Stomach (tissue), 9 donors: Measurements from ENCODE around the gene STS. TPM values are rescaled to one million over a fixed set of nuclear protein-coding genes. Genes with fewer than 3 reads are reported as not detected.

Source experiments
- DNase-seq, 2 donors: peaks; one replicate each; pipeline versions ENCODE4 v3.0.0 to v3.0.0-alpha.2; 2013 to 2019
- H3K27ac ChIP-seq, 5 donors: fragments of 200-600 bp in 4 of 5; sonication (generic) in 4 of 5; one replicate each; pipeline ENCODE4 v1.5.1; 2013 to 2019; ENCODE audit warnings: mild to moderate bottlenecking in 1 of 5, moderate library complexity in 1 of 5
- H3K27me3 ChIP-seq, 3 donors: fragments of 200-600 bp; sonication (generic); one replicate each; pipeline ENCODE4 v1.5.1; 2017 to 2019; ENCODE audit warnings: mixed run types in 1 of 3
- H3K36me3 ChIP-seq, 4 donors: fragments of 200-600 bp; sonication (generic); 1 replicate in 3 of 4; 2 replicates in 1 of 4; pipeline ENCODE4 v1.5.1; 2016 to 2019
- H3K4me1 ChIP-seq, 4 donors: fragments of 200-600 bp; sonication (generic); one replicate each; pipeline ENCODE4 v1.5.1; 2016 to 2019
- H3K4me3 ChIP-seq, 4 donors: fragments of 200-600 bp; sonication (generic) in 3 of 4; one replicate each; pipeline ENCODE4 v1.5.1; 2016 to 2019; ENCODE audit warnings: mild to moderate bottlenecking in 1 of 4
- H3K9me3 ChIP-seq, 4 donors: fragments of 200-600 bp; sonication (generic); one replicate each; pipeline ENCODE4 v1.5.1; 2016 to 2019
- EP300 ChIP-seq: sonication (generic); formaldehyde crosslinking; IDR thresholded peaks from one replicate; pipeline ENCODE4 v1.6.1; 2017; ENCODE audit warnings: antibody characterized with exemption
- POLR2A ChIP-seq, 4 donors: fragments of 450-650 bp; IDR thresholded peaks; one replicate each; pipeline ENCODE4 v1.6.1; 2016; ENCODE audit warnings: antibody characterized with exemption in 4 of 4, control low read depth in 2 of 4, mild to moderate bottlenecking in 1 of 4, moderate library complexity in 1 of 4
- POLR2AphosphoS5 ChIP-seq, 3 donors: sonication (generic); formaldehyde crosslinking; IDR thresholded peaks; one replicate each; pipeline ENCODE4 v1.6.1; 2016; ENCODE audit warnings: antibody characterized with exemption in 3 of 3
- WGBS, 5 donors: extraction: QIAGEN DNeasy Blood & Tissue Kit in 3 of 5; methylation state at CpG; one replicate each; pipeline versions ENCODE4 v1.1.5 to v1.1.7; 2013 to 2018; 5-methylcytosine and 5-hydroxymethylcytosine counted together
- intact Hi-C: fragments of 100-400 bp; cut with DNase I; formaldehyde crosslinking; loops from one replicate; pipeline ENCODE4 v1.15.1; 2023; ENCODE audit warnings: low total_unique reads
- polyA plus RNA-seq, 3 donors: library from polyadenylated mRNA; stranded (reverse); fragments of 200-250 nt; gene quantifications; one replicate each; pipeline ENCODE4 v1.2.3, GENCODE V29; 2013
- small RNA-seq, 4 donors: library from RNA; depleted of rRNA; stranded (forward); fragments of <200 nt; gene quantifications; one replicate each; pipeline ENCODE3, GENCODE V24; 2016
- total RNA-seq, 5 donors: library from RNA; depleted of rRNA; stranded (reverse); fragments of >200 nt; gene quantifications; one replicate each; pipeline versions ENCODE4 v1.1.0 to v1.2.3, GENCODE V29; 2014 to 2016
- TF ChIP-seq, protein P1 (sequence below), 7 experiments: fragments of 450-650 bp in 4 of 7; fragments of 200-600 bp in 3 of 7; sonication (generic) in 3 of 7; IDR thresholded peaks; one replicate each; pipeline ENCODE4 v1.5.1; 2016 to 2019; ENCODE audit warnings: antibody characterized with exemption in 7 of 7, control low read depth in 2 of 7, mild to moderate bottlenecking in 1 of 7
- donor health status: healthy with polysubstance abuse.
- donor health status: Bipolar disorder and iron deficiency.
- donor health status: healthy.

STS gene
- total and polyA plus RNA-seq, 8 donors = 2.1 to 13.4 (median 7.4) TPM

DNA sequence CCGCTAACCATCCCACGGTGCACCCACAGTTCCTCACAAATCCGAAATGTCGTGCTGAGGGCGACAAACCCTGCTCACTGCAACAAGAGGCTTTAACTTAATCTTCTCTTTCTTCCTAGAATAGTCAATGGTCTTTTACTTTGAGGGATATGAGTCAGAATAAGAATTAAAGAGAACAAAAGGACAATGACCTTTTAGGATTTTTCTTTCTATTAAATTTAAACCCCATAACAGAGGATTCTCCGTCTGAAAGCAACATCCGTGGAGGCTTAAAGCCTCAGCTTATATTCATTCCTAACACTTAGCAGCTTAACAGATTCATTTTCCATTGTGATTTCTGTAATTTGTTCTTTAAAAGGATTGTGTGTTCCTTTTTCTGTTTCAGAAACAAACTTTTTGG is 45.4 kb downstream of the STS start:
- no peak overlapping the region for H3K27ac ChIP-seq
- H3K9me3 ChIP-seq = no peaks in the 10 kb centered on the region
- WGBS, 5 donors = 89 to 94% (median 92%) methylated on average over 7 of the region's 7 CpGs
- H3K27me3 ChIP-seq = no peaks in the 10 kb centered on the region
- no peak for TF ChIP-seq POLR2AphosphoS5 (IDR thresholded peaks at IDR 0.05)
- TF ChIP-seq EP300 = no peak
- TF ChIP-seq, protein P1, sequence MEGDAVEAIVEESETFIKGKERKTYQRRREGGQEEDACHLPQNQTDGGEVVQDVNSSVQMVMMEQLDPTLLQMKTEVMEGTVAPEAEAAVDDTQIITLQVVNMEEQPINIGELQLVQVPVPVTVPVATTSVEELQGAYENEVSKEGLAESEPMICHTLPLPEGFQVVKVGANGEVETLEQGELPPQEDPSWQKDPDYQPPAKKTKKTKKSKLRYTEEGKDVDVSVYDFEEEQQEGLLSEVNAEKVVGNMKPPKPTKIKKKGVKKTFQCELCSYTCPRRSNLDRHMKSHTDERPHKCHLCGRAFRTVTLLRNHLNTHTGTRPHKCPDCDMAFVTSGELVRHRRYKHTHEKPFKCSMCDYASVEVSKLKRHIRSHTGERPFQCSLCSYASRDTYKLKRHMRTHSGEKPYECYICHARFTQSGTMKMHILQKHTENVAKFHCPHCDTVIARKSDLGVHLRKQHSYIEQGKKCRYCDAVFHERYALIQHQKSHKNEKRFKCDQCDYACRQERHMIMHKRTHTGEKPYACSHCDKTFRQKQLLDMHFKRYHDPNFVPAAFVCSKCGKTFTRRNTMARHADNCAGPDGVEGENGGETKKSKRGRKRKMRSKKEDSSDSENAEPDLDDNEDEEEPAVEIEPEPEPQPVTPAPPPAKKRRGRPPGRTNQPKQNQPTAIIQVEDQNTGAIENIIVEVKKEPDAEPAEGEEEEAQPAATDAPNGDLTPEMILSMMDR (IDR thresholded peaks at IDR 0.05) = no peak
- TF ChIP-seq POLR2A (IDR thresholded peaks at IDR 0.05) = no peak
- no peaks in the 10 kb centered on the region for H3K4me1 ChIP-seq
- H3K4me3 ChIP-seq = no peak overlapping the region
- peaks cover 0 to 3% (median 0%) of the 10 kb centered on the region in 4 donors for H3K36me3 ChIP-seq
- DNase-seq = no peak
- intact Hi-C loops = no loop called here

DNA sequence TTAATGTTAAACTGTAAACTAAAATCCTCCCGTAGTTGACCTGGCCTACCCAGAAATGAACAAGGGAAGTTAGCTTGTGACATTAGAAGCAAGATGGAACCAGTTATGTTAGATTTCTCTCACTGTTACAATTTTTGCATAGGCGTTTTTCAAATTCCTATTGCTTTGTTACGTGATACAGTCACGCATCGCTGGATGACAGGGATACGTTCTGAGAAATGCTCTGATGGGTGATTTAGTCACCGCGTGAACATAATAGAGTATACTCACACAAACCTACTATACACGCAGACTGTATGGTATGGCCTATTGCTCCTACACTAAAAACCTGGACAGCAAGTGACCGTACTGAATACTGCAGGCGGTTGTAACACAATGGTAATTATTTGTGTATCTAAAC is 47.1 kb downstream of the STS start:
- Histone ChIP-seq H3K4me1 (no peaks in the 10 kb centered on the region), H3K27me3 (no peaks in the 10 kb centered on the region), H3K9me3 (no peaks in the 10 kb centered on the region), H3K27ac (no peak overlapping the region), H3K36me3 (peaks cover 0 to 3% (median 0%) of the 10 kb centered on the region in 4 donors), H3K4me3 (no peak overlapping the region)
- intact Hi-C loops = no loop called here
- no peak for DNase-seq
- 96 to 99% (median 98%) methylated on average over 11 of the region's 11 CpGs for WGBS, 5 donors
- no peak for TF ChIP-seq EP300
- TF ChIP-seq, protein P1 (IDR thresholded peaks at IDR 0.05) = no peak
- no peak for TF ChIP-seq POLR2AphosphoS5 (IDR thresholded peaks at IDR 0.05)
- TF ChIP-seq POLR2A (IDR thresholded peaks at IDR 0.05) = no peak

Small RNA genes within 50 kb of the gene (small RNA-seq; reads per million reads assigned to genes)
- 0 to 0.75 (median 0.17) reads per million in 4 donors for gene MIR4767

Other genes starting within 250 kb of the STS start
- 10 to 100 TPM in 4 of 5 donors, 1 to 10 TPM in 1; 1.8 to 42.0 (median 22.2) TPM for gene PUDP, start 441 bp downstream of the STS start, total RNA-seq
- 10 to 100 TPM in 2 of 3 donors, 1 to 10 TPM in 1; 6.9 to 39.7 (median 13.3) TPM for gene PUDP, start 441 bp downstream of the STS start, polyA plus RNA-seq